GM06990 (cell line): ENCODE measurements around the gene REXO4.
A peak's percentile ranks its signal among the peaks of the same experiment; 100 is the strongest.

Experiments
- DNase-seq: peaks from one replicate; pipeline ENCODE4 v3.0.0-alpha.2; 2011; ENCODE audit not compliant: insufficient read length; ENCODE audit errors: extremely low read depth
- H3K27me3 ChIP-seq: replicated peaks from 2 replicates; pipeline ENCODE4 v1.6.0; 2011; ENCODE audit warnings: low read length; ENCODE audit not compliant: control insufficient read depth, insufficient read depth
- H3K36me3 ChIP-seq: 2 replicates; pipeline ENCODE4 v1.5.1; 2011; ENCODE audit warnings: low read length; ENCODE audit not compliant: control insufficient read depth, insufficient read depth
- H3K4me3 ChIP-seq: replicated peaks from 2 replicates; pipeline ENCODE4 v1.5.1; 2011; ENCODE audit warnings: low read depth, mild to moderate bottlenecking, control low read depth, low read length
- CTCF ChIP-seq: IDR thresholded peaks from 2 replicates; pipeline ENCODE4 v1.5.1; 2011; ENCODE audit warnings: low read length, control low read depth, mild to moderate bottlenecking, inconsistent platforms; ENCODE audit not compliant: insufficient read depth, poor library complexity, severe bottlenecking

The REXO4 gene

DNA sequence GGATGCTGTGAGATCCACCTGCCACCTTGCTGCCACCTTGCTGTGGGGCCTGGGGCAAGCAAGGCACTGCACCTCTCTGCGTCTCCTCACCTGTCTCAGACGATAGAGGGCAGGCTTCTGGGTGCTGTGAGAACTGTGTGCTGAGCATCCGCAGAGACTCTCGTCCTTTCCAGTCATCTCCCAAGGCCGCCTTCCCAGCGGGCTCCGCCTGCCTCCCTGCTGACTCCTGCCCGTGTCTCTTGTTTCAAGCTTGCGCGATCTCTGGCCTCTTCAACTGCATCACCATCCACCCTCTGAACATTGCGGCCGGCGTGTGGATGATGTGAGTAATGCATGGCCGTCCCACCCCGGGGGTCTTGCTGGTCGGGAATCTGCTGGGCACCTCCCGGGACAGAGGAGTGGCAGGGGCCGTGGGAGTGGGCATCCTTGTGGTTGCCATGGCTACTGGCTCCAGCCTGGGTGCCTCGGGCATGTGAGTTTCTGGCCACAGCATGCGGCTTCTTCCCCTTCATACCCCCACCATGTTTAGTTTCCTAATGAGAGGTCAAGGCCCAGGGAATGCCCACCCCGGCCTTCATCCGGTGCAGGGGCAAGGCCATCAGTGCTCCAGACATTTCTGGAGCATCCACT is 45.5 kb upstream of the REXO4 start:
- no peak for DNase-seq
- Histone ChIP-seq H3K4me3 (no peak overlapping the region), H3K27me3 (no peaks in the 10 kb centered on the region; the same call in 1 of the 2 replicates), H3K36me3 (no peaks in the 10 kb centered on the region)
- TF ChIP-seq CTCF: peak; percentile 67

DNA sequence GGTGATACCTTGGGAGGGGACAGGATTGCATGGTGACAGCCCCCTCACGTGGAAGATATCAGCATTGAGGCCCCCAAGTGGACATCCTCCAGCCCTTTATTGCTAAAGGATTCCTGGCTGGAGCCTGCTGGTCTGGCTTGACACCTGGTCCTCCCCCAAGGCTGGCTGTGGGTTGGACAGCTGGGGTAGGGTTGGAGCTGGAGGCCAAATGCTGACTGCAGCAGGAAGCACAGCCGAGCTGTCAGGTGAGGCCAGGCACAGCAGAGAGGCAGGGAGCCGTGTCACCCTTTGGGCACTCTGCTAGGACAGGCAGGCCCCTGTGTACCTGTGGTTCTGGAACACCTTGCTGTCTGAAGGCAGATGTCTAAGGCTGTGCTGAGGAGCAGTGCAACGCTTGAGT is 44.2 kb upstream of the REXO4 start:
- no peaks in the 10 kb centered on the region for H3K36me3 ChIP-seq
- no peak overlapping the region for H3K4me3 ChIP-seq
- DNase-seq: no peak
- TF ChIP-seq CTCF: no peak
- H3K27me3 ChIP-seq: no peaks in the 10 kb centered on the region; the same call in 1 of the 2 replicates

DNA sequence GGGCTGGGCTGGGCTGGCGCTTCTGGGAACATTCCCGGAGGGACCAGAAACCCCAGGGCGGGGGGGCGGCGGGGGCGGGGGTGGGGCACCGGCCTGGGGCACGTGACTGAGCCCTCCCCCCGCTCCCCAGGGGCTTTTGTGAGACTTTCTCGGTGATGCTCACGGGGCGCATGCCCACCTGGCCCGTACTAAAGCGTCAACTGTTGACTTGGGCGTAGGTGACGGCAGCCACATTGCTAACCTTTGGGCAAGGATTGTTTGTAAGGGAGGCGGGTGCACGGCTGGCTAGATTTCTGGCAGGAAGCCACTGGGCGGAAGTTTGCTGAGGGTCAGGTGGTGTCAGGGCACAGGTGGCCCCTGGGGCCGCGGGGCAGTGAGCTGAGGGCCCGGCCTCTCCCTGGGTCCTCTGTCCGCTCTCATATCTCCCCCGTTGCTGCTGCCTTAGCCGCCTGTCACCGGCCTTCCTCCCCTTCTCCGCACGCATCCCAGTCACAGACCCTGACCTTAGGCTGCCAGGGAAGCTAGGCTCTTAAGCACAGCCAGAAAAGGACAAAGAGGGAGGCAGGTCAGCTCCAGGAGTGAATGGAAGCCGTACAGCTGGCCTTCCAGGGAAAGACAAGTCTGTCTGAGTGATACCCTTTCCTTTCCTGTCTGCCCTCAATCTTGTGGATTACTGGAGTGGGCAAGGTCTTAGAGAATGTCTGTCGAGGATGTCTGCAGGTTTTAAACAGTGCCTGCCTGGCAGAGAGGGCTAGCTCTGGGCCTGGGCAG is 42.8 kb upstream of the REXO4 start:
- H3K36me3 ChIP-seq: no peaks in the 10 kb centered on the region
- H3K4me3 ChIP-seq: peak overlapping the region; percentile 66
- no peak for DNase-seq
- H3K27me3 ChIP-seq: no peaks in the 10 kb centered on the region; the same call in 1 of the 2 replicates
- no peak for TF ChIP-seq CTCF

GRCh38 chr9:133459476-133460404 is 41.9 kb upstream of the REXO4 start, which contains the start of gene CACFD1:
Gene CACFD1, plus strand, starts transcription at chr9:133459978. Its CDS starts 89 bp downstream, at chr9:133460067.
- no peaks in the 10 kb centered on the region; the same call in 1 of the 2 replicates for H3K27me3 ChIP-seq
- H3K4me3 ChIP-seq: peak within 1 kb of the TSS; percentile 66
- peak; percentile 95 for DNase-seq
- no peaks in the 10 kb centered on the region for H3K36me3 ChIP-seq
- TF ChIP-seq CTCF: no peak

GRCh38 chr9:133458643-133459312 is 41.0 kb upstream of the REXO4 start:
- TF ChIP-seq CTCF: no peak
- no peak for DNase-seq
- Histone ChIP-seq H3K4me3 (no peak overlapping the region), H3K36me3 (no peaks in the 10 kb centered on the region), H3K27me3 (no peaks in the 10 kb centered on the region; the same call in 1 of the 2 replicates)
